Endodermal cell (in vitro differentiated cells): ENCODE data around the gene SLC25A21. TPM values are rescaled to one million over a fixed set of nuclear protein-coding genes. Genes with fewer than 3 reads are reported as not detected.

Experiments
- DNase-seq: peaks from one replicate; pipeline ENCODE4 v3.0.0-alpha.2; 2017
- H3K27ac ChIP-seq: 2 replicates; pipeline ENCODE4 v1.5.1; 2013; ENCODE audit warnings: mild to moderate bottlenecking, low read depth, low read length, moderate library complexity
- H3K27me3 ChIP-seq: 2 replicates; pipeline ENCODE4 v1.6.1; 2013; ENCODE audit warnings: mild to moderate bottlenecking, low read length, moderate library complexity; ENCODE audit not compliant: insufficient read depth, control insufficient read depth, poor library complexity, severe bottlenecking
- H3K36me3 ChIP-seq: 2 replicates; pipeline ENCODE4 v1.7.0; 2013; ENCODE audit warnings: mild to moderate bottlenecking, low read length, moderate library complexity; ENCODE audit not compliant: control insufficient read depth, insufficient read depth
- H3K4me1 ChIP-seq: one replicate; pipeline ENCODE4 v1.7.0; 2013; ENCODE audit warnings: low read length; ENCODE audit not compliant: control insufficient read depth, insufficient read depth
- H3K4me3 ChIP-seq: 2 replicates; pipeline ENCODE4 v1.5.1; 2013; ENCODE audit warnings: mild to moderate bottlenecking, low read length, moderate library complexity
- H3K9ac ChIP-seq: 2 replicates; pipeline ENCODE4 v1.6.1; 2013; ENCODE audit warnings: mild to moderate bottlenecking, low read length, moderate library complexity; ENCODE audit not compliant: poor library complexity, severe bottlenecking; ENCODE audit errors: extremely low read depth
- H3K9me3 ChIP-seq: 2 replicates; pipeline ENCODE4 v1.6.1; 2013; ENCODE audit warnings: mild to moderate bottlenecking, low read length, moderate library complexity; ENCODE audit not compliant: control insufficient read depth
- H3K27ac Mint-ChIP-seq: 2 replicates; pipeline ENCODE4 v1.8.0; 2020; ENCODE audit warnings: mixed read lengths
- H3K27me3 Mint-ChIP-seq: 2 replicates; pipeline ENCODE4 v1.8.0; 2021; ENCODE audit warnings: mild to moderate bottlenecking, mixed read lengths; ENCODE audit not compliant: insufficient read depth
- H3K36me3 Mint-ChIP-seq: 2 replicates; pipeline ENCODE4 v1.8.0; 2020; ENCODE audit warnings: low read depth, mixed read lengths
- H3K4me1 Mint-ChIP-seq: 2 replicates; pipeline ENCODE4 v1.8.0; 2020; ENCODE audit warnings: mixed read lengths
- H3K4me3 Mint-ChIP-seq: 2 replicates; pipeline ENCODE4 v1.8.0; 2020; ENCODE audit warnings: mild to moderate bottlenecking, moderate library complexity, mixed read lengths
- H3K9me3 Mint-ChIP-seq: 2 replicates; pipeline ENCODE4 v1.8.0; 2020; ENCODE audit warnings: mild to moderate bottlenecking, mixed read lengths
- CTCF ChIP-seq: fragments of 200-600 bp; sonication (generic); conservative IDR thresholded peaks from 2 replicates; pipeline ENCODE4 v1.5.0; 2021; ENCODE audit warnings: antibody characterized with exemption, mild to moderate bottlenecking
- WGBS, 2 experiments: methylation state at CpG; one replicate each; pipeline versions ENCODE4 v1.1.5 to v1.1.7; 2013; ENCODE audit warnings: missing lambda C conversion rate in 2 of 2, mixed read lengths in 1 of 2; ENCODE audit not compliant: insufficient coverage in 1 of 2, insufficient read length in 1 of 2; 5-methylcytosine and 5-hydroxymethylcytosine counted together
- total RNA-seq, 2 donors: library from RNA; stranded (reverse); fragmentation: NEBNext Ultra II Directional in 1 of 2; extraction: Animal tissue kit (Norgen Biotek cat#: 25700) in 1 of 2; gene quantifications; 2 replicates in 1 of 2; 3 replicates in 1 of 2; pipeline ENCODE4 v1.2.1, GENCODE V29; 2021

Gene SLC25A21
- total RNA-seq, 2 donors from 2014 or later, result 1.9 TPM

GRCh38 chr14:37090026-37090425, 82.4 kb downstream of the SLC25A21 start:
- no peak for TF ChIP-seq CTCF
- H3K27ac Mint-ChIP-seq, result no peak overlapping the region
- Histone ChIP-seq H3K9me3 (no peaks in the 10 kb centered on the region), H3K27me3 (peaks cover 19% of the 10 kb centered on the region), H3K27ac (no peak overlapping the region), H3K4me1 (no peaks in the 10 kb centered on the region), H3K4me3 (no peak overlapping the region), H3K9ac (no peak overlapping the region), H3K36me3 (no peaks in the 10 kb centered on the region)
- no peaks in the 10 kb centered on the region for H3K36me3 Mint-ChIP-seq
- no peak for DNase-seq
- no peaks in the 10 kb centered on the region for H3K27me3 Mint-ChIP-seq
- H3K4me3 Mint-ChIP-seq, result no peak overlapping the region
- H3K4me1 Mint-ChIP-seq, result peaks cover 4% of the 10 kb centered on the region
- H3K9me3 Mint-ChIP-seq, result no peaks in the 10 kb centered on the region
- 74 to 78% methylated on average over 5 to 6 of the region's 6 CpGs for WGBS, 2 experiments

GRCh38 chr14:37089410-37089809, 83.0 kb downstream of the SLC25A21 start:
- H3K27me3 ChIP-seq, result peaks cover 19% of the 10 kb centered on the region
- Mint-ChIP-seq H3K27me3 (no peaks in the 10 kb centered on the region), H3K36me3 (no peaks in the 10 kb centered on the region), H3K4me1 (peaks cover 4% of the 10 kb centered on the region), H3K27ac (no peak overlapping the region), H3K9me3 (no peaks in the 10 kb centered on the region), H3K4me3 (no peak overlapping the region)
- no peak overlapping the region for H3K27ac ChIP-seq
- no peaks in the 10 kb centered on the region for H3K36me3 ChIP-seq
- no peak for TF ChIP-seq CTCF
- H3K4me1 ChIP-seq, result no peaks in the 10 kb centered on the region
- H3K9me3 ChIP-seq, result no peaks in the 10 kb centered on the region
- no peak overlapping the region for H3K9ac ChIP-seq
- no peak for DNase-seq
- 74% methylated on average over 2 of the region's 3 CpGs; no CpG with 5 or more reads in 1 of the 2 experiments for WGBS, 2 experiments
- no peak overlapping the region for H3K4me3 ChIP-seq

- H3K9ac ChIP-seq, result no peak overlapping the region
- no peak overlapping the region for H3K27ac Mint-ChIP-seq
- peaks cover 4% of the 10 kb centered on the region for H3K4me1 Mint-ChIP-seq
- WGBS, 2 experiments, result 91 to 95% methylated on average over 6 to 9 of the region's 9 CpGs
- H3K4me1 ChIP-seq, result no peaks in the 10 kb centered on the region
- H3K27me3 Mint-ChIP-seq, result no peaks in the 10 kb centered on the region
- H3K4me3 ChIP-seq, result no peak overlapping the region
- H3K9me3 Mint-ChIP-seq, result no peaks in the 10 kb centered on the region
- TF ChIP-seq CTCF, result no peak
- no peak for DNase-seq
- no peaks in the 10 kb centered on the region for H3K36me3 ChIP-seq
- H3K27ac ChIP-seq, result no peak overlapping the region
- H3K27me3 ChIP-seq, result peaks cover 19% of the 10 kb centered on the region
- H3K9me3 ChIP-seq, result no peaks in the 10 kb centered on the region
- no peaks in the 10 kb centered on the region for H3K36me3 Mint-ChIP-seq
- no peak overlapping the region for H3K4me3 Mint-ChIP-seq
These were observed 83.8 kb downstream of the SLC25A21 start for GRCh38 chr14:37088356-37089215.
